Effector memory CD4-positive, alpha-beta T cell (primary cell): ENCODE results near the gene FOXA2.
"Not testable (repeated sequence)": the region's sequence is repeated elsewhere in the genome, so short reads cannot be mapped to it uniquely, and the experiment has no call there.

ENCODE experiments used
- DNase-seq, 3 donors: peaks; one replicate each; pipeline ENCODE4 v3.0.0-alpha.2; 2020
- H3K27ac ChIP-seq: 2 replicates; pipeline ENCODE4 v1.7.0; 2013; ENCODE audit warnings: mild to moderate bottlenecking, low read length, moderate library complexity; ENCODE audit not compliant: insufficient read depth, poor library complexity, severe bottlenecking
- H3K27me3 ChIP-seq: replicated peaks from 2 replicates; pipeline ENCODE4 v1.7.0; 2013; ENCODE audit warnings: mild to moderate bottlenecking, low read length; ENCODE audit not compliant: insufficient read depth, control insufficient read depth, poor library complexity, severe bottlenecking
- H3K36me3 ChIP-seq: 2 replicates; pipeline ENCODE4 v1.7.0; 2013; ENCODE audit warnings: mild to moderate bottlenecking, low read length, moderate library complexity; ENCODE audit not compliant: control insufficient read depth, insufficient read depth
- H3K4me1 ChIP-seq: 2 replicates; pipeline ENCODE4 v1.7.0; 2013; ENCODE audit warnings: low read length, mild to moderate bottlenecking; ENCODE audit not compliant: control insufficient read depth, insufficient read depth, poor library complexity, severe bottlenecking
- H3K4me3 ChIP-seq: 2 replicates; pipeline ENCODE4 v1.7.0; 2013; ENCODE audit warnings: low read length, low read depth, mild to moderate bottlenecking; ENCODE audit not compliant: insufficient read depth, poor library complexity, severe bottlenecking
- H3K9me3 ChIP-seq: 2 replicates; pipeline ENCODE4 v1.7.0; 2013; ENCODE audit warnings: mild to moderate bottlenecking, low read length, moderate library complexity; ENCODE audit not compliant: control insufficient read depth

The FOXA2 gene

DNA sequence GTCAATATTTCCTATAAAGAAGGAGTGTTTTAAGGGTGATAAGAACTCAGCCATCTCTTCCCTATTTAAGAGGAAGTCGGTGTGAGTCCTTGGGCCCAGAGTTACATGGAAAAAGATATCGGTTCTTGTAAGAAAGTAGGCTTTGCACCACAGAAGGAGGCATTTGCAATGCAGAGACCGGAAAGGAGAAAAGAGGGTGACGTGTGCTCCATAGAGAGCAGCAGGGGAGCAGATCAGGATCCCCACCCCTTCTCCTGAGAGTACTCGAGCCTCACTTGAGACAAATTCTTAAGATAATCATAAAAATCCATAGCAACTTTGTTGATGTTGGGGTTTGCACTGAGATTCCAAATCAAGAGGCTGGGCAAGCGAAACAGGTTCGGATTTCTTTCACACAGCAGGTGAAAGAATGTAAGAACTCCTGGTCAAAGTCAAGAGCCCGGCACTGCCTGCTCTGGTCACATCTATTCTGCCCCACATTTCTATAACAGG lies 27.8 kb downstream of the FOXA2 start:
- H3K4me3 ChIP-seq = no peak overlapping the region
- no peak overlapping the region for H3K27ac ChIP-seq
- DNase-seq = no peak
- H3K36me3 ChIP-seq = no peaks in the 10 kb centered on the region
- no peaks in the 10 kb centered on the region for H3K27me3 ChIP-seq
- H3K9me3 ChIP-seq = no peaks in the 10 kb centered on the region
- H3K4me1 ChIP-seq = no peaks in the 10 kb centered on the region

DNA sequence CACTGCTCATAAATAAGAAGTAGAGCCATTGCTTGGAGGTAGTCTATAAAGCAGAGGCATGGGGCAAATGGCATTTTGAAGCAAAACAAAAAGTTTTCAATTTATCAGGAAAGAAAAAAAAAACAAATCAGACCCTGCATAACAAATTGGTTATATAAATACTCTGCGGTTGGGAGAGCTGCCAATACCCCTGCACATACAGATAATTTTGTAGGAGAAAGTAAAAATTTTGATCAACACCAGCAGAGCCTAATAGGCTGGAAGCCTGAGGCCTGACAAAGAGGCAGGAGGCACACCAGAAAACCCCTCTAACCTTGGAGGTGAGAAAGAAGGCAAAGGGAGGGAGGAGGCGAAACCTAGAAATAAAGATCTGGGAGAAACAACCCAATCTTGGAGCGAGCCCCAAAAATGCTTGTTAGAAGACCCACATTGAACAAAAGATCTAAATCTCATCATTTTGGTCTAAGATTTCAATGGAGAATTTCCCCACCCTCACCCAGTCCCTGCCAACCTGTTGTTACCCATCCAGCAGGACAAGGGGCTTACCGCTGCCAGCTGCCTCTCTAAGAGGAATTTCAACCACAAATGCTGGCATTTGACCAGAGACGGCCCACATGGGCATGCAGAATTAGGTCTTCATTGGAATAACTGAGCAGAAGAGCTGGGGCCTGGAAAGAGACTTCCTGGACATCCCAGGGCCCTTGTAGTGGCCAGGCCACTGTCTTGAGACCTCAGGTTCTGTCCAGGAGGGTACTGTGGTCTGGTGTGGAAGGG lies 28.4 kb downstream of the FOXA2 start:
- Histone ChIP-seq H3K36me3 (no peaks in the 10 kb centered on the region), H3K9me3 (no peaks in the 10 kb centered on the region), H3K4me1 (no peaks in the 10 kb centered on the region), H3K27ac (no peak overlapping the region), H3K4me3 (no peak overlapping the region), H3K27me3 (no peaks in the 10 kb centered on the region)
- no peak for DNase-seq

DNA sequence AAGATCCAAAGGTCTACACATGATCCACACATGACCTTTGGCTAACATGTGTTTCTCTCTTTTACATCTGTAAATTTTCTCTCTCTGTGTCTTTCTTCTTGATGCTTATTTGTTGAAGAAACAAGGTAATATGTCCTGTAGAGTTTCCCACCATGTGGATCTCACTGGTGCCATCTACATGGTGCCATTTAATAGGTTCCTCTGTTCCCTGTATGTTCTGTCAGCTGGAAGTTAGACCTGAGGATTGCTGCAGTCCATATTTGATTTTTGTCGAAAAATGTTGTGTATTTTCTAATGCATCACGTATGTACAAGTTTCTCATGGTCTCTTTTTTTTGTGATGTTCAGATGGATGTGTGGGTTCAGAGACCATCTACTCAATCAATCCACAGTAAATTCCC lies 30.0 kb downstream of the FOXA2 start:
- no peaks in the 10 kb centered on the region for H3K9me3 ChIP-seq
- no peaks in the 10 kb centered on the region for H3K36me3 ChIP-seq
- H3K4me3 ChIP-seq = no peak overlapping the region
- DNase-seq = no peak
- no peaks in the 10 kb centered on the region for H3K4me1 ChIP-seq
- H3K27me3 ChIP-seq = no peaks in the 10 kb centered on the region
- no peak overlapping the region for H3K27ac ChIP-seq

DNA sequence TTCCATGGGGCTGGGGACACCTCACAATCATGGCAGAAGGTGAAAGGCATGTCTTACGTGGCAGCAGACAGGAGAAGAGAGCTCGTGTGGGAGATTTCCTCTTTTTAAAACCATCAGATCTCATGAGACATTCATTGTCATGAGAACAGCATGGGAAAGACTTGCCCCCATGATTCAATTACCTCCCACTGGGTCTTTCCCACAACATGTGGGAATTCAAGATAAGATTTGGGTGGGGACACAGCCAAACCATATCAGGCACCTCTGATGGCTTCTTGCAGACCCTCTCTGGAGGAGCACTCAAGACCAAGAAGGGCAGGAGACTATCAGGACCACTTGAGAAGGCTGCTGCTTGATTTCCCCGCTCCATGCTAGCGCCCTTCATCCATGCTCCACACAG lies 33.9 kb downstream of the FOXA2 start:
- H3K27ac ChIP-seq, H3K4me3 ChIP-seq, H3K4me1 ChIP-seq, H3K36me3 ChIP-seq, H3K27me3 ChIP-seq, H3K9me3 ChIP-seq, DNase-seq: not testable (repeated sequence)

DNA sequence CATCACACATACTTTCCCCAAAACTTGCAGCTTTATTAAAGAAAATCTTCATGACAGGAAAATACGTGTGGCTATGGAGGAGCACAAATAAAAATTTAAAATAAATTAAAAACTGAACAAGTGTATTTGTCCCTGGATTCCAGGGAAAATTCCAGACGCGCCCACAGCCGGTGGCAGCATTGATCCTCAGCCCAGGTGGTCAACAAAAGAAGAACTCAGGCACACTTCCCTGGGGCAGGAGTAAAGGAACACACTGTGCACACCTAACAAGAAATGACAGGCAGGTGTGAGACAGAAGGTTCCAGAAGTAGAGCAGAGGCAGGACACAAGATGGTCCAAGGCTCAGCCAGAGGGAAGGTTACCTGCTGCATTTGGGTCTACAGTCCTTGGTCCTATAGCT lies 36.3 kb downstream of the FOXA2 start:
- no peaks in the 10 kb centered on the region for H3K36me3 ChIP-seq
- no peaks in the 10 kb centered on the region for H3K9me3 ChIP-seq
- no peak for DNase-seq
- H3K27ac ChIP-seq = no peak overlapping the region
- H3K4me3 ChIP-seq = no peak overlapping the region
- no peaks in the 10 kb centered on the region for H3K27me3 ChIP-seq
- no peaks in the 10 kb centered on the region for H3K4me1 ChIP-seq

DNA sequence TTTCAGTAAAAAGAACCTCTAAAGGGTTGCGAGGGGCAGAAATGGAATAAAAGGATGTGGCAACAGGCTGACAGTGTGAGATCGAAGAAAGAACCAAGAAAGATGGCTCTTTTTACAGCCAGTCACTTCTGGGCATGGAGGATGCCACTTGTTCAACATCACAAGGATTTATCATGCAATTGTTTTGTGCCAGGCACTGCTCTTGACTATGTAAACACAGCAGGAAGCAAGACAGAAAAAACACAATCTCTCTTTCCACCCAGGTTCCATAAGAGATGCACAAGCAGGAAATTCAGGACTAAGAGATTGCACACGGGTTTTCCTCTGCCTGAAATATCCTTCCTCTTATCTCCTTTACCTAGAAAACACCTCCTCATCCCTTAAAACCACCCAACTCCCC lies 38.0 kb downstream of the FOXA2 start:
- Histone ChIP-seq H3K4me1 (no peaks in the 10 kb centered on the region), H3K4me3 (no peak overlapping the region), H3K27me3 (no peaks in the 10 kb centered on the region), H3K36me3 (no peaks in the 10 kb centered on the region), H3K27ac (no peak overlapping the region), H3K9me3 (no peaks in the 10 kb centered on the region)
- no peak for DNase-seq

DNA sequence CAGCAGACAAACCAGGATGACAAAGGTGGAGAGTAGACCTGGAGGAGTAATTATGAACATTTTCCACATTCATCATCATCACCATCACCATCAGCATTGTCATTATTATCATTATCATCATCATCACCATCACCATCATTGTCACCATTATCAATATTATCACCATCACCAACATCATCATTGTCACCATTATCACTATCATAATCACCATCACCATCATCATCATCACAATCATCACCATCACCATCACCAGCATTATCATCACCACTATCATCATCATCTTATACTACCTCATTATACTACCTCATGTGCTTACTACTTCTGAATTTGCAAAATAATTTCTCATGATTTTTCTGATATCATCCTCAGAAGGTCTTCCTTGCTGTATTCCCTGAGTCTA lies 39.3 kb downstream of the FOXA2 start:
- H3K27me3 ChIP-seq = no peaks in the 10 kb centered on the region
- no peaks in the 10 kb centered on the region for H3K36me3 ChIP-seq
- no peak overlapping the region for H3K4me3 ChIP-seq
- no peaks in the 10 kb centered on the region for H3K9me3 ChIP-seq
- no peak for DNase-seq
- no peaks in the 10 kb centered on the region for H3K4me1 ChIP-seq
- H3K27ac ChIP-seq = no peak overlapping the region

DNA sequence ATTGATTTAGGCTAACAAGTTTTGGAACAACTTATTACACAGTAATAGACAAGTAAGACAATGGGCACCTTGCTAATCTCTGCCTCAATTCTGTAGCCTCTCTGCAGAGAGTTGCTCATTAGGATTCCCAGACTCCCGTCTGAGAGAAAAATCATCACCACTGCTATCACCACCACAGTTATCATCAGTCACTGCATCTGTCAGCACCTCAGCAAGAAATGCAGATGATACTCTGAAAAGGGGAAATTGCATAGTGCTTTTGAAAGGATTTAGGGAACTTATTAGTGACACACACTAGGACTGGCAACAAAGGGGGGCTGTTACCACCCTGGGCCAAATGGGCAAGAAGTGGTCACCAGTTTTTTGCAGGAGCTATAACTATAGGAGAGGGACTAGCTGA lies 39.9 kb downstream of the FOXA2 start:
- H3K4me3 ChIP-seq = no peak overlapping the region
- no peaks in the 10 kb centered on the region for H3K27me3 ChIP-seq
- H3K9me3 ChIP-seq = no peaks in the 10 kb centered on the region

DNA sequence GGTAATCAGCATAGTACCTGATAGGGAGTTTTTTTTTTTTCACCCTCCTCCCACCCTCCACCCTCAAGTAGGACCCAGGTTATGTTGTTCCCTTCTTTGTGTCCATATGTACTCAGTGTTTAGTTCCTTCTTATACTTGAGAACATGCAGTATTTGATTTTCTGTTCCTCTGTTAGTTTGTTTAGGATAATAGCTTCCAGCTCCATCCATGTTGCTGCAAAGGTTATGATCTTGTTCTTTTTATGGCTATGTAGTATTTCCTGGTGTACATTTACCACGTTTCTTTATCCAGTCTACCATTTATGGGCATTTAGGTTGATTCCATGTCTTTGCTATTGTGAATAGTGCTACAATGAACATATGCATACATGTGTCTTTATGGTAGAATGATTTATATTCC lies 41.9 kb downstream of the FOXA2 start:
- DNase-seq = no peak
- Histone ChIP-seq H3K27me3 (no peaks in the 10 kb centered on the region), H3K9me3 (no peaks in the 10 kb centered on the region), H3K27ac (no peak overlapping the region), H3K4me1 (no peaks in the 10 kb centered on the region), H3K36me3 (no peaks in the 10 kb centered on the region), H3K4me3 (no peak overlapping the region)

More for the DNA sequence above, 39.9 kb downstream of the FOXA2 start:
- DNase-seq = no peak
- H3K36me3 ChIP-seq = no peaks in the 10 kb centered on the region
- no peak overlapping the region for H3K27ac ChIP-seq
- no peaks in the 10 kb centered on the region for H3K4me1 ChIP-seq

DNA sequence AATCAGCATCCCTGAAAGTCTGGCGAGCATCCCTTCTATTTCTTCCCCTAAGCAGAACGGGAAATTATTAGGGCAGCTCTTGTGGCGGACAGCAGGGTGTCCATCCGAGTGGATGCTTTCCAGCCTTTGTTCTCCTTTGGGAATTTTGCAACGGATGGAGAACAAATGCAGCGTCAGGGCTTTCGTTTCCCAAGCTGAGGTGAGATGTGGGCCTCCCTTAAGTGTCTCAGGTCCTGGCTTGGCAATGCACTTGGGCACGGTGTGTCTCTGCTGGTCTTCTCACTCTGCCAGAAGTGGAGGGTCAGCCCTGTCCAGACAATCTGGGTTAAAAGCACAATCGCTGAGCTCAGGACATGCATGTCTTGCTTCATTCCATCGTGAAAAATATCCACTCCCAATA lies 43.5 kb downstream of the FOXA2 start:
- H3K9me3 ChIP-seq = no peaks in the 10 kb centered on the region
- H3K4me3 ChIP-seq = no peak overlapping the region
- H3K27me3 ChIP-seq = no peaks in the 10 kb centered on the region
- no peaks in the 10 kb centered on the region for H3K36me3 ChIP-seq
- H3K4me1 ChIP-seq = no peaks in the 10 kb centered on the region
- H3K27ac ChIP-seq = no peak overlapping the region
- no peak for DNase-seq
